ENCODE data around the gene ILRUN.
A peak's percentile ranks its signal among the peaks of the same experiment; 100 is the strongest.
"Not testable (repeated sequence)": the region's sequence is repeated elsewhere in the genome, so short reads cannot be mapped to it uniquely, and the experiment has no call there.

Gene ILRUN

DNA sequence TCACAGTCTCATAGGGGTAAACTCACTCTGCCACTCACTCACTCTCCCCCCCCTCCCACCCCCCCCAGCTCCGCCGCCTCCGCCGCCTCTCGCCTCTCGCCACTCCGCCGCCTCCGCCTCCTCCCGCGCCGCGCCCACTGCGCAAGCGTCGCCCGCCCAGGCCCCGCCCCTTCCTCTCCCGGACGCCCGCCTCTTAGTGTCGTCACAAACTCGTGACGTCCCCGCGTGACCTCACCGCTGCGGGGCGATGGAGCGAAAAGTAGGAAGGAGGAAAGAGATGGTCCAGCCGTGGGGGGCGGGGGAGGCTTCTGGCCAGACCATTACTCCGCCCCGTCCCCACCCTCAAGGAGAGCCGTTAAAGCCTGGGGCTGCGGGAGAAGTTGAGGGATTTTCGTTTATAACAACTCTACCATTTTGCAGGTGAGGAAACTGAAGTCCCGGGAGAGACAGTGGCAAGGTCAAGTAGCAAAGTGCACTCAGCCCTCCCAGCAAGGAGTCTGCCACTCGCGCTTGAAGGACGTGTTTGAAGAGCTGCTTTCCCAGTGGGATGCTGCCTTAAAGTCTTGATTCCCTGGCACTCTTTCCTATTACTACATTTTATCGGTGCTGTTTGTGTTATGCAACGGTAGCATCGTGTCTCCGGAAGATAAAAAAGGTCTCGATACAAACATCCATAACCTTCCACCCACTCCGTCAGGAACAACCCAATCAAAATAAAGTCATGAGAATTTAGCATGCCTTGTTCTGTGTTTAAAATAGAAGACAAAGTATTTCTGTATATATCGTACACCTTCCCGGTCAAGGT, at the start of gene ILRUN:
Gene ILRUN, minus strand, starts transcription at position 29 of the 805 bp plus-strand sequence. CDS start 164 bp downstream, outside the sequence.
- Histone ChIP-seq H3K9me3 (ENCODE audit: control insufficient read depth in 2 of 2, low read length in 2 of 2) (no peaks in the 10 kb centered on the region), H3K9ac (ENCODE audit: low read length in 2 of 2) (peak within 1 kb of the TSS; percentile 95 to 96), H3K4me1 (ENCODE audit: control insufficient read depth, insufficient read depth, low read length) (peaks cover 21% of the 10 kb centered on the region), H3K27me3 (ENCODE audit: control insufficient read depth in 1 of 2, insufficient read depth in 2 of 2, low read length in 2 of 2) (no peaks in the 10 kb centered on the region), H3K27ac (ENCODE audit: low read length) (peak within 1 kb of the TSS; percentile 88), H3K4me3 (ENCODE audit: low read length in 2 of 2) (peak within 1 kb of the TSS; percentile 95 to 97), H3K36me3 (ENCODE audit: control insufficient read depth in 2 of 2, insufficient read depth in 2 of 2, low read length in 2 of 2) (no peaks in the 10 kb centered on the region)

DNA sequence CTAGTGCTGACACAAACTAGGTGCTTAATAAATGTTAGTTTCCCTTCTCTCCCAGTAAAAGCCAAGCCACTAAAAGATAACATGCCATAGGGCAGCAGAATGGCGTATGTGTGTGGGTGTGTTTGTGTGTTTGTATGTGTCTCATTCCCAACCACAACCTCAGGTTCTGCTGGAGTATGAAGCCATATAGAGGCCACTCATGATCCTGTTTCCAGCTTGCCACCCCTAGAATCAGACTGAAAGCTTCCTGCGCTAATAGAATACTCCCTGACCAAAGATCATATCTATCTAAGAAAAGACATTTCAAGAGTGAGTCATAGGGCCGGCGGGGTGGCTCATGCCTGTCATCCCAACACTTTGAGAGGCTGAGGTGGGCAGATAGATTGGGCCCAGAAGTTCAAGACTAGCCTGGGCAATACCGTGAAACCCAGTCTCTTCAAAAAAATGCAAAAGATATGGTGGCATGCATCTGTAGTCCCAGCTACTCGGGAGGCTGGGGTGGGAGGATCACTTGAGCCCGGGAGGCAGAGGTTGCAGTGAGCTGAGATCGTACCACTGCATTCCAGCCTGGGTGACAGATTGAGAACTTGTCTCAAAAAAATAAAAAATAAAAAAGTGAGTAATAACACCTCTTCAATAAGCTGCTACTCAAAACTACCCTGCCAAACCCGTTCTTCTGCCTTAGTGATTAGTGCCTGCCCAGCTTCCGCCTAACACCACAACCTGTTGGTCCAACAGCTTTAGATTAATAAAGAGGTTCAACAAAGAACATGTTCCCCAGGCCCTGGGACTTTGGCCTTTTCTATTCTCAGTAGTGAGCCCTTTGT, 48.9 kb upstream of the ILRUN start:
- H3K9ac ChIP-seq (ENCODE audit: low read length in 2 of 2): no peak overlapping the region
- H3K9me3 ChIP-seq (ENCODE audit: control insufficient read depth in 2 of 2, low read length in 2 of 2): no peaks in the 10 kb centered on the region
- no peaks in the 10 kb centered on the region for H3K4me1 ChIP-seq (ENCODE audit: control insufficient read depth, insufficient read depth, low read length)
- H3K27ac ChIP-seq (ENCODE audit: low read length): no peak overlapping the region
- no peak overlapping the region for H3K4me3 ChIP-seq (ENCODE audit: low read length in 2 of 2)
- no peaks in the 10 kb centered on the region for H3K36me3 ChIP-seq (ENCODE audit: control insufficient read depth in 2 of 2, insufficient read depth in 2 of 2, low read length in 2 of 2)
- no peaks in the 10 kb centered on the region for H3K27me3 ChIP-seq (ENCODE audit: control insufficient read depth in 1 of 2, insufficient read depth in 2 of 2, low read length in 2 of 2)

DNA sequence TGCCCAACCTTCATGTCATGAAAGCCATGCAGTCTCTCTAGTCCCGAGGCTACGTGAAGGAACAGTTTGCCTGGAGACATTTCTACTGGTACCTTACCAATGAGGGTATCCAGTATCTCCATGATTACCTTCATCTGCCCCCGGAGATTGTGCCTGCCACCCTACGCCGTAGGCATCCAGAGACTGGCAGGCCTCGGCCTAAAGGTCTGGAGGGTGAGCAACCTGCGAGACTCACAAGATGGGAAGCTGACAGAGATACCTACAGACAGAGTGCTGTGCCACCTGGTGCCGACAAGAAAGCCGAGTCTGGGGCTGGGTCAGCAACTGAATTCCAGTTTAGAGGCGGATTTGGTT, 47.7 kb upstream of the ILRUN start:
- not testable (repeated sequence) for H3K27ac ChIP-seq (ENCODE audit: low read length); H3K36me3 ChIP-seq (ENCODE audit: control insufficient read depth in 2 of 2, insufficient read depth in 2 of 2, low read length in 2 of 2); H3K9me3 ChIP-seq (ENCODE audit: control insufficient read depth in 2 of 2, low read length in 2 of 2); H3K9ac ChIP-seq (ENCODE audit: low read length in 2 of 2); H3K27me3 ChIP-seq (ENCODE audit: control insufficient read depth in 1 of 2, insufficient read depth in 2 of 2, low read length in 2 of 2); H3K4me1 ChIP-seq (ENCODE audit: control insufficient read depth, insufficient read depth, low read length); H3K4me3 ChIP-seq (ENCODE audit: low read length in 2 of 2)

DNA sequence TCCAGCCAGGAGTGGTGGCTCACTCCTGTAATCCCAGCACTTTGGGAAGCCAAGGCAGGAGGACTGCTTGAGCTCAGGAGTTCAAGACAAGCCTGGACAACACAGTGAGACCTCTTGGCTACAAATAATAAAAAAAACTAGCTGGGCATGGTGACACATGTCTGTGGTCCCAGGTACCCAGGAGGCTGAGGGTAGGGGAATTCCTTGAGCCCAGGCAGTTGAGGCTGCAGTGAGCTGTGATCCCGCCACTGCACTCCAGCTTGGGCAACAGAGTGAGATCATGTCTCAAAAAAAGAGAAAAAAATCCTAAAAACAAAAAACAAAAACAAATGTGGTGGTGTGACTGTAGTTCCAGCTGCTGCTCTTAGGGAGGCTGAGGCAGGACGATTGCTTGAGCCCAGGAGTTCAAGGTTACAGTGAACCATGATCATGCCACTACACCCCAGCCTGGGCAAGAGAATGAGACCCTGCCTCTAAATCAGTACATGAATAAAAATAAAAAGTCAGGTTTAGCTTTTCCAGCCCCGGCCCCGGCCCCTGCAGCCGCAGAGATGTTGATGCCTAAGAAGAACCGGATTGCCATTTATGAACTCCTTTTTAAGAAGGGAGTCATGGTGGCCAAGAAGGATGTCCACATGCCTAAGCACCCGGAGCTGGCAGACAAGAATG, 47.2 kb upstream of the ILRUN start:
- H3K36me3 ChIP-seq (ENCODE audit: control insufficient read depth in 2 of 2, insufficient read depth in 2 of 2, low read length in 2 of 2): no peaks in the 10 kb centered on the region
- H3K27me3 ChIP-seq (ENCODE audit: control insufficient read depth in 1 of 2, insufficient read depth in 2 of 2, low read length in 2 of 2): no peaks in the 10 kb centered on the region
- no peak overlapping the region for H3K27ac ChIP-seq (ENCODE audit: low read length)
- H3K9ac ChIP-seq (ENCODE audit: low read length in 2 of 2): no peak overlapping the region
- H3K4me1 ChIP-seq (ENCODE audit: control insufficient read depth, insufficient read depth, low read length): no peaks in the 10 kb centered on the region
- no peaks in the 10 kb centered on the region for H3K9me3 ChIP-seq (ENCODE audit: control insufficient read depth in 2 of 2, low read length in 2 of 2)
- H3K4me3 ChIP-seq (ENCODE audit: low read length in 2 of 2): no peak overlapping the region

DNA sequence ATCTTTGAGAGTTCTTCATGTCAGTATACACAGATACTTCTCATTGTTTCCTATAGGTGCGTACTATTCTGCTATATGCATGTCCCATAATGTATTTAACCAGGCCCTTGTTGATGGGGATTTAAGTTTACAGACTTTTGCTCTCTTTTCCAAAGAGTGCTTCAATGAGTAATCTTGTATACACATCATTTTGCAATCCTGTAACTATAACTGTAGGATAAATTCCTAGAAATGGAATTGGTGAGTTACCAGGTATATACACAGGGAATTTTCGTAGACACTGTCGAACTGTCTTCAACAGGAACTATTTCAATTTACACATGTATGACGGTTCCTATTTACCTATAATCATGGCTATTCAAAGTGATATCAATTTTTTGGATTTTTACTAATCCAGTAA, 45.5 kb upstream of the ILRUN start:
- no peaks in the 10 kb centered on the region for H3K36me3 ChIP-seq (ENCODE audit: control insufficient read depth in 2 of 2, insufficient read depth in 2 of 2, low read length in 2 of 2)
- H3K27ac ChIP-seq (ENCODE audit: low read length): no peak overlapping the region
- H3K27me3 ChIP-seq (ENCODE audit: control insufficient read depth in 1 of 2, insufficient read depth in 2 of 2, low read length in 2 of 2): no peaks in the 10 kb centered on the region
- H3K4me1 ChIP-seq (ENCODE audit: control insufficient read depth, insufficient read depth, low read length): no peaks in the 10 kb centered on the region
- no peak overlapping the region for H3K9ac ChIP-seq (ENCODE audit: low read length in 2 of 2)
- H3K9me3 ChIP-seq (ENCODE audit: control insufficient read depth in 2 of 2, low read length in 2 of 2): no peaks in the 10 kb centered on the region
- H3K4me3 ChIP-seq (ENCODE audit: low read length in 2 of 2): no peak overlapping the region

DNA sequence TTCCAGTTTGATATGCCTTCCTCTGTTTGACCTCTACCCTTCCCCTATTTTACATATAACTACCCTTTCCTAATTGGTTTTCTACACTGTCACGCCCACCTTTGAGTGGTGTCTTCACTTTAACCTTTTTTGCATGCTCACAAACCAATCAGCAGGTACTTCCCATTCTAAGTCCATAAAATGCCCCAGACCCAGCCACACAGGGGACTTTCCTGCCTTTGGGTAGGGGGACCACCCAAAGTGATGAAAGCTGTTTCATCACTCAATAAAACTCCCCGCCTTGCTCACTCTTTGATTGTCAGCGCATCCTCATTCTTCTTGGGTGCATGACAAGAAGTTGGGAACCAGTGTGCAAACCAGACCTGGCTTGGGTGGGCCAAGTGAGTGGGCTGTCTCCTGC, 40.3 kb upstream of the ILRUN start:
- H3K27ac ChIP-seq (ENCODE audit: low read length): no peak overlapping the region
- H3K27me3 ChIP-seq (ENCODE audit: control insufficient read depth in 1 of 2, insufficient read depth in 2 of 2, low read length in 2 of 2): no peaks in the 10 kb centered on the region
- no peaks in the 10 kb centered on the region for H3K4me1 ChIP-seq (ENCODE audit: control insufficient read depth, insufficient read depth, low read length)
- H3K9me3 ChIP-seq (ENCODE audit: control insufficient read depth in 2 of 2, low read length in 2 of 2): no peaks in the 10 kb centered on the region
- no peaks in the 10 kb centered on the region for H3K36me3 ChIP-seq (ENCODE audit: control insufficient read depth in 2 of 2, insufficient read depth in 2 of 2, low read length in 2 of 2)
- no peak overlapping the region for H3K9ac ChIP-seq (ENCODE audit: low read length in 2 of 2)
- no peak overlapping the region for H3K4me3 ChIP-seq (ENCODE audit: low read length in 2 of 2)

DNA sequence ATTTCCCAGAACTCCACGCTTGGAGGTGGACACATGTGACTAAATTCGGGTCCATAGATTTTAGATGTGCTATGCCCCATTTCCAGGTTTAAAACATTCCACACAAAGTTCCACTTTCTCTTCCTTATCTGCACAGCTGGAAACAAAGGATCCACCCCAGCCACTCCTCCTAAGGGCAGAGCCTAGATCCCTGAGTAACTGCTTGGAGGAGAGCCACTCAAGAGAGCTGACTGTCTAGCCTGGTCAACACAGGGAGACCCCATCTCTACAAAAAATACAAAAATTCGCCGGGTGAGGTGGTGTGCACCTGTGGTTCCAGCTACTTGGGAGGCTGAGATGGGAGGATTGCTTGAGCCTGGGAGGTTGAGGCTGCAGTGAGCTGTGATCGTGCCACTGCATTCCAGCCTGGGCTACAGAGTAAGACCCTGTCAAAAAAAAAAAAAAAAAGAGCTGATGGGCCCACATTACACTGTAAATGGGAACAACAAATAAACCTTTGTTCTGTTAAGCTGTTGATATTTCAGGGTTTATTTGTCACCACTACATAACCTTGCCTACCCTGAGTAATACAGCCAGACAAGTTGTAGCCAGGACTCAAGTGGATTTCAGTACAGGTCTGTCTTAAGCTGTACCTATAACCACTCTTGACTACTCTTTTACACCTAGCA, 35.0 kb upstream of the ILRUN start:
- Histone ChIP-seq H3K9me3 (ENCODE audit: control insufficient read depth in 2 of 2, low read length in 2 of 2) (no peaks in the 10 kb centered on the region), H3K27ac (ENCODE audit: low read length) (no peak overlapping the region), H3K4me3 (ENCODE audit: low read length in 2 of 2) (no peak overlapping the region), H3K9ac (ENCODE audit: low read length in 2 of 2) (no peak overlapping the region), H3K27me3 (ENCODE audit: control insufficient read depth in 1 of 2, insufficient read depth in 2 of 2, low read length in 2 of 2) (no peaks in the 10 kb centered on the region), H3K4me1 (ENCODE audit: control insufficient read depth, insufficient read depth, low read length) (no peaks in the 10 kb centered on the region), H3K36me3 (ENCODE audit: control insufficient read depth in 2 of 2, insufficient read depth in 2 of 2, low read length in 2 of 2) (no peaks in the 10 kb centered on the region)

DNA sequence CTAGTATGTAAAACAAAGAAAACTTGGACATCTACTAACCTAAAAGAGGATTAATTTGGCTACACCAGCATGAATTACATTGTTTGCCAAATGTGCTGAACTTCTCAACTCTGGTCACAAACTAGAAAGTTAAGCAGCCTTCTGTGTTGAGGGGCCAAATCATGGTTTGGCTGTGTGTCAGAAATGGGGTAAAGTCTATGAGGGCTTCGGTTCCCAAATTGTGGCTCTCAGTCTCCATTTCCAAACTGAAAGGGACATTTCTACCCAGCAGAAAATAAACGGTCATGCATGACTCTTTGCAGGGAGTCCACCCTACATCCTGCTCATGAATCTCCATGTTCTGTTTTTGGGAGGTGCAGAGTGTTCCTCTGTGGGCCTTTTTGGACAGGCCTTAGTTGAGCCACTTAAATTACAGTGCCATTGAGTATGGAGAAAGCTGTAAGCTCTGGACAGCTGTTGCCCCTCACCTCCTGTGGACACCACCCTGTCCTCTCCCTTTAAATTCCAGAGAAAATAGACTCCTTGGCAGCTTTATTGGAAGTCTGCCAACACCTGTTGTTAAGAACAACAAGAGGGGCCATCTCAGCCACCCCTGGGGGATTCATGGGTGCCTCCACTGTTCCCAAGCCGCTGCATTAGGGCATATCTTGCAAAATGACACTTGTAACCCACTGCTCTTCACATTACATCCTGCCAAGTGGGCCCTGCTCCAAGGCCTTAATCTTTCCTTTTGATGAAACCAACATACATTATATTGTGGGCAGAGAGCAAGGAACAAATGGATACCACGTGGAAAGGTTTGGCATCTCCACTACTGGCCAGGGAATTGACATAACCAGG, 33.3 kb upstream of the ILRUN start:
- no peaks in the 10 kb centered on the region for H3K4me1 ChIP-seq (ENCODE audit: control insufficient read depth, insufficient read depth, low read length)
- H3K27ac ChIP-seq (ENCODE audit: low read length): no peak overlapping the region
- no peaks in the 10 kb centered on the region for H3K9me3 ChIP-seq (ENCODE audit: control insufficient read depth in 2 of 2, low read length in 2 of 2)
- H3K36me3 ChIP-seq (ENCODE audit: control insufficient read depth in 2 of 2, insufficient read depth in 2 of 2, low read length in 2 of 2): no peaks in the 10 kb centered on the region
- H3K27me3 ChIP-seq (ENCODE audit: control insufficient read depth in 1 of 2, insufficient read depth in 2 of 2, low read length in 2 of 2): no peaks in the 10 kb centered on the region
- H3K4me3 ChIP-seq (ENCODE audit: low read length in 2 of 2): no peak overlapping the region
- H3K9ac ChIP-seq (ENCODE audit: low read length in 2 of 2): no peak overlapping the region

DNA sequence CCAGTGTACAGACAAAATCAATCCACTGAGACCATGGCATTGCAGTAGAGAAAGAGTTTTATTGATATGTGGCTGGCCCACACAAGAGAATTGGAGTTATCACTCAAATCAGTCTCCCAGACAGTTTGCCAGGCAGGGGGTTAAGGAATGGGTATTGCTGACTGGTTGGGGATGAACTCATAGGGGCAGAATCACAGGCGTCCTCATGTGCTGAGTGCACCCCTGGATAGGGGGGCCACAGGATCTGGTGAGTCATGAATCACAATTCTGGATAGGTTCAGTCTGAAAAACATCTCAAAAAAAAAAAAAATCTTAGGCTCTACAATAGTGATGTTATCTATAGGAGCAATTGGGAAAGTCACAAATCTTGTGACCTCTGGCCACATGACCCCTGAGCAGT, 29.5 kb upstream of the ILRUN start:
- Histone ChIP-seq H3K27ac (ENCODE audit: low read length) (no peak overlapping the region), H3K4me3 (ENCODE audit: low read length in 2 of 2) (no peak overlapping the region), H3K27me3 (ENCODE audit: control insufficient read depth in 1 of 2, insufficient read depth in 2 of 2, low read length in 2 of 2) (no peaks in the 10 kb centered on the region), H3K9me3 (ENCODE audit: control insufficient read depth in 2 of 2, low read length in 2 of 2) (no peaks in the 10 kb centered on the region), H3K4me1 (ENCODE audit: control insufficient read depth, insufficient read depth, low read length) (no peaks in the 10 kb centered on the region), H3K9ac (ENCODE audit: low read length in 2 of 2) (no peak overlapping the region), H3K36me3 (ENCODE audit: control insufficient read depth in 2 of 2, insufficient read depth in 2 of 2, low read length in 2 of 2) (no peaks in the 10 kb centered on the region)

DNA sequence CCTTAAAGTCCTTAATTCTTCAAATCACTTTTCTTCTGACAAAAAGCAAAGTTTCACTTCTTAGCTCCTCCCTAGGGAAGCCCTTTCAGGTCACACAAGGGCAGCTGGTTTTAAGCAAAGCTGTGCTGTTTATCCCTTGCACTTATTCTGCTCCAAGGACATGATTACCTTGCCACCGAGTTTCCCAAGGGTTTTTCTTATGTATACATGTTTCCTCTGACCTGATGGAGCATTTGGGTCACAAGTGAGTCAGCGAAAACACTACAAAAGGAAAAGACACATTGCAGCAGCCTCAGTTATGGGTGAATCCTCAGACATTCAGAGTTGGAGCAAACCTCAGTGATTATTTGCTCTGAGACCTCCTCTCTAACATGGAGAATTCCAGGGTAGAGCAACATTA, 26.6 kb upstream of the ILRUN start:
- Histone ChIP-seq H3K27ac (ENCODE audit: low read length) (no peak overlapping the region), H3K4me3 (ENCODE audit: low read length in 2 of 2) (no peak overlapping the region), H3K9me3 (ENCODE audit: control insufficient read depth in 2 of 2, low read length in 2 of 2) (no peaks in the 10 kb centered on the region), H3K36me3 (ENCODE audit: control insufficient read depth in 2 of 2, insufficient read depth in 2 of 2, low read length in 2 of 2) (no peaks in the 10 kb centered on the region), H3K9ac (ENCODE audit: low read length in 2 of 2) (no peak overlapping the region), H3K27me3 (ENCODE audit: control insufficient read depth in 1 of 2, insufficient read depth in 2 of 2, low read length in 2 of 2) (no peaks in the 10 kb centered on the region), H3K4me1 (ENCODE audit: control insufficient read depth, insufficient read depth, low read length) (no peaks in the 10 kb centered on the region)

All from stomach smooth muscle (tissue), 2 donors.